IMR-90 (cell line): ENCODE results near the gene DLG3. TPM values are rescaled to one million over a fixed set of nuclear protein-coding genes. Genes with fewer than 3 reads are reported as not detected.

ENCODE experiments used
- ATAC-seq: fragments of 200-7000 bp; cut with Tn5 transposase; 2 replicates; pipeline ENCODE4 v1.9.1; 2020; ENCODE audit warnings: low read depth, mild to moderate bottlenecking, moderate library complexity
- BruUV-seq: library from RNA; stranded (reverse); fragments of 400-500 nt; replicated peaks from 2 replicates; lab custom pipeline; 2021; lab: Mats Ljungman, UMichigan
- CTCF ChIA-PET: fragments of 300-600 bp; formaldehyde crosslinking; extraction: SDS; loops from one replicate; lab custom pipeline; 2021; ENCODE audit warnings: antibody characterized with exemption; lab: Yijun Ruan, JAX
- POLR2A ChIA-PET: fragments of 300-600 bp; sonication (Branson Sonifier 250); formaldehyde crosslinking; loops from one replicate; lab custom pipeline; 2022; ENCODE audit warnings: antibody characterized with exemption; ENCODE audit not compliant: unreplicated experiment; lab: Charles Lee
- DNase-seq: peaks from one replicate; pipeline ENCODE4 v3.0.0; 2013
- H2AFZ ChIP-seq: replicated peaks from 2 replicates; pipeline ENCODE3; 2013; ENCODE audit warnings: low read length, mild to moderate bottlenecking; ENCODE audit not compliant: poor library complexity
- H2AK5ac ChIP-seq: 2 replicates; pipeline ENCODE4 v1.6.1; 2013; ENCODE audit warnings: low read depth, low read length, inconsistent platforms
- H2AK9ac ChIP-seq: replicated peaks from 2 replicates; pipeline ENCODE3; 2013; ENCODE audit warnings: mild to moderate bottlenecking, low read depth, low read length, moderate library complexity; ENCODE audit not compliant: poor library complexity
- H2BK120ac ChIP-seq: 2 replicates; pipeline ENCODE4 v1.6.1; 2013; ENCODE audit warnings: low read depth, low read length, inconsistent platforms
- H2BK15ac ChIP-seq: 3 replicates; pipeline ENCODE4 v1.6.1; 2013; ENCODE audit warnings: low read depth, low read length, inconsistent platforms
- H2BK20ac ChIP-seq: 2 replicates; pipeline ENCODE4 v1.6.1; 2013; ENCODE audit warnings: low read depth, mild to moderate bottlenecking, inconsistent platforms, low read length, moderate library complexity
- H2BK5ac ChIP-seq: 2 replicates; pipeline ENCODE4 v1.6.1; 2013; ENCODE audit warnings: mild to moderate bottlenecking, low read depth, low read length, inconsistent platforms; ENCODE audit not compliant: poor library complexity, severe bottlenecking
- H3K14ac ChIP-seq: replicated peaks from 2 replicates; pipeline ENCODE4 v1.6.1; 2013; ENCODE audit warnings: low read depth, low read length, inconsistent platforms
- H3K18ac ChIP-seq: 2 replicates; pipeline ENCODE4 v1.6.1; 2013; ENCODE audit warnings: low read depth, low read length, control low read depth
- H3K23ac ChIP-seq: 2 replicates; pipeline ENCODE4 v1.6.1; 2013; ENCODE audit warnings: low read depth, low read length, inconsistent platforms
- H3K27ac ChIP-seq: 2 replicates; pipeline ENCODE4 v1.5.1; 2013; ENCODE audit warnings: mild to moderate bottlenecking, control low read depth, low read length; ENCODE audit not compliant: insufficient read depth
- H3K27me3 ChIP-seq: 2 replicates; pipeline ENCODE4 v1.6.1; 2013; ENCODE audit warnings: low read length; ENCODE audit not compliant: control insufficient read depth, insufficient read depth
- H3K36me3 ChIP-seq: 2 replicates; pipeline ENCODE4 v1.6.1; 2013; ENCODE audit warnings: low read length, mixed read lengths; ENCODE audit not compliant: control insufficient read depth, insufficient read depth
- H3K4ac ChIP-seq: 2 replicates; pipeline ENCODE4 v1.6.1; 2013; ENCODE audit warnings: low read depth, low read length, inconsistent platforms
- H3K4me1 ChIP-seq: 2 replicates; pipeline ENCODE4 v1.6.1; 2013; ENCODE audit warnings: low read length, mixed read lengths; ENCODE audit not compliant: control insufficient read depth, insufficient read depth
- H3K4me2 ChIP-seq: 2 replicates; pipeline ENCODE4 v1.6.1; 2013; ENCODE audit warnings: low read depth, mild to moderate bottlenecking, control low read depth, low read length, moderate library complexity
- H3K4me3 ChIP-seq: 2 replicates; pipeline ENCODE4 v1.5.1; 2013; ENCODE audit warnings: low read depth, mild to moderate bottlenecking, control low read depth, low read length, moderate library complexity; ENCODE audit not compliant: insufficient read depth
- H3K56ac ChIP-seq: 2 replicates; pipeline ENCODE4 v1.6.1; 2013; ENCODE audit warnings: low read length, inconsistent platforms; ENCODE audit not compliant: insufficient read depth; ENCODE audit errors: extremely low read depth
- H3K79me1 ChIP-seq, 2 experiments: 2 replicates each; pipeline ENCODE4 v1.6.1; 2013; ENCODE audit warnings: low read length in 2 of 2, inconsistent platforms in 1 of 2, low read depth in 1 of 2
- H3K9ac ChIP-seq: 2 replicates; pipeline ENCODE4 v1.6.1; 2013; ENCODE audit warnings: low read depth, low read length, control low read depth
- H3K9me1 ChIP-seq: 2 replicates; pipeline ENCODE4 v1.6.1; 2013; ENCODE audit warnings: low read length, inconsistent platforms; ENCODE audit not compliant: insufficient read depth
- H3K9me3 ChIP-seq: 2 replicates; pipeline ENCODE4 v1.6.1; 2013; ENCODE audit warnings: low read length; ENCODE audit not compliant: control insufficient read depth, insufficient read depth
- H4K20me1 ChIP-seq: 2 replicates; pipeline ENCODE4 v1.6.1; 2013; ENCODE audit warnings: low read length, inconsistent platforms; ENCODE audit not compliant: insufficient read depth
- H4K5ac ChIP-seq: 2 replicates; pipeline ENCODE4 v1.6.1; 2013; ENCODE audit warnings: mild to moderate bottlenecking, low read depth, low read length, control low read depth
- H4K8ac ChIP-seq, 2 experiments: 2 replicates each; pipeline ENCODE4 v1.6.1; 2013; ENCODE audit warnings: low read depth in 2 of 2, low read length in 2 of 2, control low read depth in 1 of 2, inconsistent platforms in 1 of 2
- H4K91ac ChIP-seq: 2 replicates; pipeline ENCODE4 v1.6.1; 2013; ENCODE audit warnings: low read depth, low read length, inconsistent platforms; ENCODE audit not compliant: insufficient read depth
- BHLHE40 ChIP-seq: fragments of 150-350 bp; IDR thresholded peaks from 2 replicates; pipeline ENCODE4 v1.6.1; 2016; ENCODE audit warnings: mild to moderate bottlenecking, low read depth, low read length
- CEBPB ChIP-seq: IDR thresholded peaks from 2 replicates; pipeline ENCODE4 v1.6.1; 2012; ENCODE audit warnings: low read depth, low read length, improper control_type of control experiment
- CHD1 ChIP-seq: IDR thresholded peaks from 2 replicates; pipeline ENCODE4 v1.6.1; 2012; ENCODE audit warnings: low read depth, low read length, improper control_type of control experiment
- ELK1 ChIP-seq: fragments of 150-350 bp; IDR thresholded peaks from 2 replicates; pipeline ENCODE4 v1.6.1; 2016; ENCODE audit warnings: low read depth, mild to moderate bottlenecking, low read length, moderate library complexity, borderline replicate concordance
- FOS ChIP-seq: fragments of 150-350 bp; IDR thresholded peaks from 2 replicates; pipeline ENCODE4 v1.6.1; 2016; ENCODE audit warnings: low read depth, low read length
- MAFK ChIP-seq: IDR thresholded peaks from 2 replicates; pipeline ENCODE4 v1.6.1; 2012; ENCODE audit warnings: low read depth, low read length, improper control_type of control experiment
- MAZ ChIP-seq: IDR thresholded peaks from 2 replicates; pipeline ENCODE4 v1.6.1; 2012; ENCODE audit warnings: low read depth, mild to moderate bottlenecking, low read length, improper control_type of control experiment, moderate library complexity, borderline replicate concordance
- MXI1 ChIP-seq: IDR thresholded peaks from 2 replicates; pipeline ENCODE4 v1.6.1; 2012; ENCODE audit warnings: low read depth, mild to moderate bottlenecking, low read length, moderate library complexity, borderline replicate concordance
- NFE2L2 ChIP-seq: fragments of 150-350 bp; IDR thresholded peaks from 2 replicates; pipeline ENCODE4 v1.6.1; 2016; ENCODE audit warnings: low read depth, mild to moderate bottlenecking, low read length
- POLR2A ChIP-seq: IDR thresholded peaks from 2 replicates; pipeline ENCODE4 v1.6.1; 2012; ENCODE audit warnings: mild to moderate bottlenecking, low read depth, low read length
- RAD21 ChIP-seq: IDR thresholded peaks from 2 replicates; pipeline ENCODE4 v1.6.1; 2012; ENCODE audit warnings: low read length, improper control_type of control experiment
- RCOR1 ChIP-seq: IDR thresholded peaks from 2 replicates; pipeline ENCODE4 v1.6.1; 2012; ENCODE audit warnings: mild to moderate bottlenecking, low read length, improper control_type of control experiment; ENCODE audit not compliant: insufficient replicate concordance
- RFX5 ChIP-seq: IDR thresholded peaks from 2 replicates; pipeline ENCODE4 v1.8.0; 2012; ENCODE audit warnings: low read depth, mild to moderate bottlenecking, low read length, moderate library complexity
- SMC3 ChIP-seq: fragments of 150-350 bp; IDR thresholded peaks from 2 replicates; pipeline ENCODE4 v1.6.1; 2016; ENCODE audit warnings: low read depth, mild to moderate bottlenecking, antibody characterized with exemption, low read length, moderate library complexity
- WGBS, 2 experiments: methylation state at CpG; one replicate each; pipeline versions ENCODE4 v1.1.5 to v1.1.7; 2013; ENCODE audit warnings: missing lambda C conversion rate in 2 of 2; ENCODE audit not compliant: insufficient read length in 1 of 2; ENCODE audit errors: extremely low coverage in 2 of 2; 5-methylcytosine and 5-hydroxymethylcytosine counted together
- dilution Hi-C: fragments of 300-500 bp; cut with HindIII; formaldehyde crosslinking; loops from one replicate; pipeline ENCODE4 v1.14.3; 2018; ENCODE audit warnings: low sequenced_read_pairs; ENCODE audit not compliant: unreplicated experiment
- in situ Hi-C: fragments of 300-500 bp; cut with MboI; formaldehyde crosslinking; loops from 3 replicates; pipeline ENCODE4 v1.14.3; 2019; ENCODE audit warnings: low sequenced_read_pairs, inconsistent platforms, mixed read lengths
- intact Hi-C: fragments of 100-400 bp; cut with micrococcal nuclease; formaldehyde crosslinking; loops from 2 replicates; pipeline ENCODE4 v1.10.0; 2022
- polyA plus RNA-seq, 3 experiments: library from polyadenylated mRNA; depleted of rRNA; stranded (reverse); fragments of >200 nt; gene quantifications; 2 replicates each; pipeline ENCODE4 v1.2.3, GENCODE V29; 2012; ENCODE audit warnings: low replicate concordance in 1 of 3
- total RNA-seq: library from RNA; depleted of rRNA; stranded (reverse); fragments of >200 nt; gene quantifications from 2 replicates; pipeline ENCODE4 v1.2.3, GENCODE V29; 2012

Gene DLG3
- total and polyA plus RNA-seq, 2 of the 4 experiments (the other 2 are of a cell fraction) = 11.0 to 27.1 TPM

- BruUV-seq = no TSS peak
These were observed 40.8 kb downstream of the DLG3 start for GRCh38 chrX:70485466-70485865.

More at GRCh38 chrX:70485466-70485865, 40.8 kb downstream of the DLG3 start:
- Histone ChIP-seq H3K4me2 (no peak overlapping the region), H3K14ac (no peak overlapping the region), H3K4me3 (no peak overlapping the region), H3K4me1 (peaks cover 2% of the 10 kb centered on the region; the same call in 1 of the 2 replicates), H3K27me3 (no peaks in the 10 kb centered on the region; the same call in 1 of the 2 replicates), H3K27ac (no peak overlapping the region), H3K18ac (no peak overlapping the region), H2BK15ac (no peak overlapping the region), H4K5ac (no peak overlapping the region), H2AK5ac (no peak overlapping the region), H3K4ac (no peak overlapping the region), H2AFZ (no peak overlapping the region), H4K8ac (no peak overlapping the region), H3K79me1 (peaks cover 0 to 5% of the 10 kb centered on the region in 2 experiments; a peak in 2 of 4 replicates), H3K56ac (no peak overlapping the region), H2AK9ac (no peak overlapping the region), H3K9me3 (no peaks in the 10 kb centered on the region), H2BK120ac (no peak overlapping the region), H3K9ac (no peak overlapping the region), H3K23ac (no peak overlapping the region), H2BK5ac (no peak overlapping the region), H4K20me1 (no peaks in the 10 kb centered on the region), H2BK20ac (no peak overlapping the region), H3K9me1 (peaks cover 2% of the 10 kb centered on the region; the same call in 1 of the 2 replicates), H3K36me3 (peaks cover 5% of the 10 kb centered on the region; the same call in 1 of the 2 replicates), H4K91ac (no peak overlapping the region)
- CTCF ChIA-PET = no interaction called here
- no peak for TF ChIP-seq MXI1
- TF ChIP-seq FOS = no peak
- no peak for TF ChIP-seq RFX5
- no peak for TF ChIP-seq ELK1
- TF ChIP-seq MAZ = no peak
- TF ChIP-seq CEBPB = no peak
- TF ChIP-seq MAFK = no peak
- no peak for TF ChIP-seq BHLHE40
- no peak for TF ChIP-seq RAD21
- TF ChIP-seq RCOR1 = no peak
- no peak for TF ChIP-seq SMC3
- TF ChIP-seq POLR2A = no peak
- no peak for TF ChIP-seq CHD1
- no peak for TF ChIP-seq NFE2L2
- POLR2A ChIA-PET = no interaction called here
- DNase-seq (no peak), ATAC-seq (no peak)
- dilution Hi-C loops (no loop called here), intact Hi-C loops (no loop called here), in situ Hi-C loops (no loop called here)
- no CpG with 5 or more reads among the region's 7 CpGs for WGBS, 2 experiments
